GM12874 (cell line): ENCODE data around the gene FBXL16.

Source experiments
- CTCF ChIP-seq: IDR thresholded peaks from 2 replicates; pipeline ENCODE4 v1.5.1; 2011; ENCODE audit warnings: low read depth, mild to moderate bottlenecking, control low read depth, low read length, moderate library complexity; ENCODE audit not compliant: insufficient read depth

FBXL16 gene

GRCh38 chr16:700684-701584 is 4.7 kb downstream of the FBXL16 start:
- no peak for TF ChIP-seq CTCF

- TF ChIP-seq CTCF, result no peak
These were observed 6.5 kb downstream of the FBXL16 start for GRCh38 chr16:698911-699671.

- TF ChIP-seq CTCF, result no peak
These were observed 10.1 kb downstream of the FBXL16 start for GRCh38 chr16:695355-696089.

DNA sequence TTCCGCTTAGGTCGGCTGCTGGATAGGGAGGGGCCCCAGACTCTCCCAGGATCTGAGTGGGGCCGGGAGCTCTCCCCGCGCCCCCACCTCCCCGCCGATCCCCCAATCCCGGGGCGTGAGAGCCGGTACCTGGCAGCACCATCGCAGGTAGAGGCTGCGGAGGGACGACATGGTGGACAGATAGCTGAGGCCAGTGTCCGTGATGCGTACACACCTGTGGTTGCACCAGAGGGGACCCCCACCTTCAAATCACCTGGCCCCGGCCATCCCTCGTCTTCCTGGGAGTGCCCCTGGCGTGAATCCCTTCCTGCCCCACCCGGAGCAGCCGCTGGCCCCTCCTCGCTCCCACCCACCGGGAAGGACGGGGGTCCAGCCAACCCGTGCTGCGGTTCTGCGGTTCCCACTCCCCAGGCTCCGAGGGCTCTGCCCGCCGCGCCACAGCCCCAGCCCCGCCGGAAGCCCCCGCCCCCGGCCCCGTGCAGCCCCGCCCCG is 10.7 kb downstream of the FBXL16 start:
- TF ChIP-seq CTCF, result no peak

- no peak for TF ChIP-seq CTCF
These were observed 11.3 kb downstream of the FBXL16 start for GRCh38 chr16:694187-694862.

- no peak for TF ChIP-seq CTCF
These were observed 11.8 kb downstream of the FBXL16 start for GRCh38 chr16:693766-694165.

DNA sequence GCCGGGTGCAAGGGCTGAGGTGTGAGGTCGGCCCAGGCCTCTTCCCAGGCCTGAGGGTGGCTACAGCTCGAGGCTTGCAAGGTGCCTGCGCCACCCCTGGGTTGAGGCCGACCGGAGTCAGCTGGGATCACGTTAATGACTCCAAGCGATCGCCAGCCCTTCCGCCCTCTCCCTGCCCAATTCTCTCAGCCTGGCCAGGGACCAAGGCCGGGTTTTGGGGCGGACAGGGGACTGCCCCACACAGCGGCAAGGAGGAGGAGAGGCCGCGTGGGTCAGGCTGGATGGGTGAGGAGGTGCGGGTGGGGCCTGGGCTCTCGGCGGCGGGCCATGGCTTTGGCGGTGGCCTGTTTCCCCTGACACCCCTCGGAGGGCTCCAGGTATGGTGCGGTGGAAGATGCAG is 12.2 kb downstream of the FBXL16 start:
- no peak for TF ChIP-seq CTCF
